ENCODE results near the gene TTLL5. TPM values are rescaled to one million over a fixed set of nuclear protein-coding genes. Genes with fewer than 3 reads are reported as not detected.

Gene TTLL5
- total and polyA plus RNA-seq, 2 of the 13 experiments (the other 11 are each of a cell fraction or from before 2014, with no cell fraction given) = 11.8 to 18.8 TPM

- TF ChIP-seq, protein P1, sequence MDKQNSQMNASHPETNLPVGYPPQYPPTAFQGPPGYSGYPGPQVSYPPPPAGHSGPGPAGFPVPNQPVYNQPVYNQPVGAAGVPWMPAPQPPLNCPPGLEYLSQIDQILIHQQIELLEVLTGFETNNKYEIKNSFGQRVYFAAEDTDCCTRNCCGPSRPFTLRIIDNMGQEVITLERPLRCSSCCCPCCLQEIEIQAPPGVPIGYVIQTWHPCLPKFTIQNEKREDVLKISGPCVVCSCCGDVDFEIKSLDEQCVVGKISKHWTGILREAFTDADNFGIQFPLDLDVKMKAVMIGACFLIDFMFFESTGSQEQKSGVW (CRISPR knock-in tag; IDR thresholded peaks at IDR 0.05; ENCODE audit: borderline replicate concordance) = no peak
Observed at GRCh38 chr14:75770635-75771034, 109.6 kb downstream of the TTLL5 start (continued).

DNA sequence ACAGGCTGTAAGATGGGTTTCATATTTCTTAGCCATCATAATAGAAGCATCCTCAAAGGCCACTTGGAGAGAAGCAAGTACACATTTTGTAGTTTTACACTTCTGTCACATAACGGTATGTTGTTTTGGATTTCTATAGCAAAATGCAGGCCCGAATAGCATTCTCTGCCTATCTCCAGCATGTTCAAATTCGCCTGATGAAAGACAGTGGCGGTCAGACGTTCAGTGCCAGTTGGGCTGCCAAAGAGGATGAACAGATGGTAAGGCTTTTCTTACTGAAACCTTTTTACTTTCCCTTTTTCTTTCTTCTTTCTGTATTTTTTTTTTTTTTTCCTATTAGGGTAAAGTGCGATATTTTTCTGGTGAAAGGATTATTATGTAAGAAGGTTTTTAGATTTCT lies 110.5 kb downstream of the TTLL5 start:
- no peaks in the 10 kb centered on the region for H3K79me2 ChIP-seq (ENCODE audit: insufficient read depth, low read length)
- 100% methylated on average over 6 of the region's 6 CpGs for WGBS (ENCODE audit: low lambda C conversion rate)
- TF ChIP-seq NRL (CRISPR knock-in tag; IDR thresholded peaks at IDR 0.05; ENCODE audit: borderline replicate concordance) (no peak), SMARCC2 (IDR thresholded peaks at IDR 0.05) (no peak), TCF7L2 (IDR thresholded peaks at IDR 0.05; ENCODE audit: low read depth, low read length) (no peak), XBP1 (CRISPR knock-in tag; IDR thresholded peaks at IDR 0.05) (no peak), NR3C1 (CRISPR knock-in tag; IDR thresholded peaks at IDR 0.05) (no peak), AGO1 (IDR thresholded peaks at IDR 0.05; ENCODE audit: low read depth, low read length, poor library complexity, severe bottlenecking) (no peak), SATB2 (CRISPR knock-in tag; IDR thresholded peaks at IDR 0.05) (no peak), ZNF724P (CRISPR knock-in tag; IDR thresholded peaks at IDR 0.05; ENCODE audit: borderline replicate concordance) (no peak), ZNF850 (CRISPR knock-in tag; conservative IDR thresholded peaks at IDR 0.05) (no peak)
- TF ChIP-seq, protein P2, sequence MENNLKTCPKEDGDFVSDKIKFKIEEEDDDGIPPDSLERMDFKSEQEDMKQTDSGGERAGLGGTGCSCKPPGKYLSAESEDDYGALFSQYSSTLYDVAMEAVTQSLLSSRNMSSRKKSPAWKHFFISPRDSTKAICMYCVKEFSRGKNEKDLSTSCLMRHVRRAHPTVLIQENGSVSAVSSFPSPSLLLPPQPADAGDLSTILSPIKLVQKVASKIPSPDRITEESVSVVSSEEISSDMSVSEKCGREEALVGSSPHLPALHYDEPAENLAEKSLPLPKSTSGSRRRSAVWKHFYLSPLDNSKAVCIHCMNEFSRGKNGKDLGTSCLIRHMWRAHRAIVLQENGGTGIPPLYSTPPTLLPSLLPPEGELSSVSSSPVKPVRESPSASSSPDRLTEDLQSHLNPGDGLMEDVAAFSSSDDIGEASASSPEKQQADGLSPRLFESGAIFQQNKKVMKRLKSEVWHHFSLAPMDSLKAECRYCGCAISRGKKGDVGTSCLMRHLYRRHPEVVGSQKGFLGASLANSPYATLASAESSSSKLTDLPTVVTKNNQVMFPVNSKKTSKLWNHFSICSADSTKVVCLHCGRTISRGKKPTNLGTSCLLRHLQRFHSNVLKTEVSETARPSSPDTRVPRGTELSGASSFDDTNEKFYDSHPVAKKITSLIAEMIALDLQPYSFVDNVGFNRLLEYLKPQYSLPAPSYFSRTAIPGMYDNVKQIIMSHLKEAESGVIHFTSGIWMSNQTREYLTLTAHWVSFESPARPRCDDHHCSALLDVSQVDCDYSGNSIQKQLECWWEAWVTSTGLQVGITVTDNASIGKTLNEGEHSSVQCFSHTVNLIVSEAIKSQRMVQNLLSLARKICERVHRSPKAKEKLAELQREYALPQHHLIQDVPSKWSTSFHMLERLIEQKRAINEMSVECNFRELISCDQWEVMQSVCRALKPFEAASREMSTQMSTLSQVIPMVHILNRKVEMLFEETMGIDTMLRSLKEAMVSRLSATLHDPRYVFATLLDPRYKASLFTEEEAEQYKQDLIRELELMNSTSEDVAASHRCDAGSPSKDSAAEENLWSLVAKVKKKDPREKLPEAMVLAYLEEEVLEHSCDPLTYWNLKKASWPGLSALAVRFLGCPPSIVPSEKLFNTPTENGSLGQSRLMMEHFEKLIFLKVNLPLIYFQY (CRISPR knock-in tag; IDR thresholded peaks at IDR 0.05; ENCODE audit: borderline replicate concordance) = no peak

More for the DNA sequence above, 110.5 kb downstream of the TTLL5 start:
- FAIRE-seq (no peak), ATAC-seq (no peak), DNase-seq (ENCODE audit: low spot score) (no peak)
- CTCF ChIA-PET (ENCODE audit: low intra/inter-chr PET ratio, low total read pairs) = no interaction called here
- peaks cover 3 to 37% of the 10 kb centered on the region in 2 experiments for H3K36me3 ChIP-seq (replicated peaks in 1 of 2; ENCODE audit: control insufficient read depth in 1 of 2, insufficient read depth in 2 of 2, low read length in 2 of 2)
- H3K4me1 ChIP-seq (ENCODE audit: insufficient read depth, low read length) = no peaks in the 10 kb centered on the region
- H4K20me1 ChIP-seq (ENCODE audit: insufficient read depth, low read length) = no peaks in the 10 kb centered on the region
- H3K4me2 ChIP-seq (ENCODE audit: low read depth, low read length) = no peak overlapping the region
- H3K27me3 ChIP-seq (ENCODE audit: control insufficient read depth in 1 of 2, insufficient read depth in 2 of 2, low read length in 2 of 2) = no peaks in the 10 kb centered on the region
- no peak overlapping the region for H2AFZ ChIP-seq (ENCODE audit: low read length)
- no peak overlapping the region for H3K27ac ChIP-seq (ENCODE audit: extremely low read length, insufficient read depth, low read length)
- no peak overlapping the region for H3K4me3 ChIP-seq (replicated peaks in 1 of 3; ENCODE audit: insufficient read depth in 1 of 3, low read depth in 2 of 3, low read length in 3 of 3)
- POLR2A ChIA-PET = no interaction called here
- H3K9me3 ChIP-seq (ENCODE audit: low read length) = no peaks in the 10 kb centered on the region
- BruUV-seq (replicated peaks) = no TSS peak
- no peak overlapping the region for H3K9ac ChIP-seq (ENCODE audit: insufficient read depth, low read depth, low read length)
- intact Hi-C loops (cut with micrococcal nuclease; ENCODE audit: unreplicated experiment) = no loop called here
- in situ Hi-C loops (cut with HindIII; ENCODE audit: extremely low pct_ligation_motif_present, low pct_unique_long_range_greater_than_20kb) = no loop called here
